GM23248 (cell line): ENCODE data around the gene PKP3. TPM values are rescaled to one million over a fixed set of nuclear protein-coding genes. Genes with fewer than 3 reads are reported as not detected.

Experiments used
- DNase-seq: peaks from one replicate; pipeline ENCODE4 v3.0.0-alpha.2; 2015
- H2AFZ ChIP-seq: fragments of 200-600 bp; sonication (generic); 2 replicates; pipeline ENCODE4 v1.6.1; 2016; ENCODE audit warnings: antibody characterized with exemption
- H3F3A ChIP-seq: fragments of 200-600 bp; sonication (generic); 2 replicates; pipeline ENCODE4 v1.6.1; 2016; ENCODE audit warnings: mild to moderate bottlenecking, antibody characterized with exemption, mixed run types; ENCODE audit not compliant: insufficient read depth
- H3K27ac ChIP-seq: fragments of 200-600 bp; sonication (generic); 2 replicates; pipeline ENCODE4 v1.5.1; 2016; ENCODE audit warnings: mild to moderate bottlenecking
- H3K27me3 ChIP-seq: fragments of 200-600 bp; sonication (generic); replicated peaks from 2 replicates; pipeline ENCODE4 v1.6.1; 2016; ENCODE audit warnings: mild to moderate bottlenecking; ENCODE audit not compliant: insufficient read depth
- H3K36me3 ChIP-seq: fragments of 200-600 bp; sonication (generic); 2 replicates; pipeline ENCODE4 v1.6.1; 2016; ENCODE audit warnings: low read depth, mild to moderate bottlenecking
- H3K4me1 ChIP-seq: fragments of 200-600 bp; sonication (generic); 2 replicates; pipeline ENCODE4 v1.6.1; 2016; ENCODE audit warnings: mild to moderate bottlenecking; ENCODE audit not compliant: insufficient read depth
- H3K4me2 ChIP-seq: fragments of 200-600 bp; sonication (generic); one replicate; pipeline ENCODE4 v1.6.1; 2016; ENCODE audit warnings: mild to moderate bottlenecking; ENCODE audit not compliant: unreplicated experiment
- H3K4me3 ChIP-seq: fragments of 200-600 bp; sonication (generic); 2 replicates; pipeline ENCODE4 v1.5.1; 2016; ENCODE audit warnings: mild to moderate bottlenecking
- H3K79me2 ChIP-seq: fragments of 200-600 bp; sonication (generic); 2 replicates; pipeline ENCODE4 v1.6.1; 2016; ENCODE audit warnings: mild to moderate bottlenecking; ENCODE audit not compliant: insufficient read depth
- H3K9ac ChIP-seq: fragments of 200-600 bp; sonication (generic); 2 replicates; pipeline ENCODE4 v1.6.1; 2016; ENCODE audit warnings: mild to moderate bottlenecking
- H3K9me2 ChIP-seq: fragments of 200-600 bp; sonication (generic); 2 replicates; pipeline ENCODE4 v1.6.1; 2016; ENCODE audit warnings: mixed run types, mild to moderate bottlenecking, moderate library complexity; ENCODE audit not compliant: insufficient read depth
- H3K9me3 ChIP-seq: fragments of 200-600 bp; sonication (generic); one replicate; pipeline ENCODE4 v1.6.1; 2017; ENCODE audit warnings: low read depth
- H4K20me1 ChIP-seq: fragments of 200-600 bp; sonication (generic); 2 replicates; pipeline ENCODE4 v1.6.0; 2016; ENCODE audit not compliant: insufficient read depth
- EZH2 ChIP-seq: fragments of 200-600 bp; sonication (generic); IDR thresholded peaks from 2 replicates; pipeline ENCODE4 v1.6.1; 2018; ENCODE audit warnings: antibody characterized with exemption, mild to moderate bottlenecking; ENCODE audit not compliant: insufficient read depth, poor library complexity, severe bottlenecking
- EZH2phosphoT487 ChIP-seq: fragments of 200-600 bp; sonication (generic); IDR thresholded peaks from 2 replicates; pipeline ENCODE4 v1.6.1; 2018; ENCODE audit warnings: antibody characterized with exemption, moderate library complexity, mild to moderate bottlenecking, low read depth; ENCODE audit not compliant: insufficient read depth
- whole genome bisulfite sequencing, 2 experiments: methylation state at CpG; one replicate each; pipeline ENCODE4 v1.1.6; 2015 to 2017; ENCODE audit warnings: low lambda C conversion rate in 2 of 2, low coverage in 1 of 2; ENCODE audit errors: missing lambda C conversion rate in 2 of 2; 5-methylcytosine and 5-hydroxymethylcytosine counted together
- in situ Hi-C: fragments of 300-500 bp; cut with MboI; formaldehyde crosslinking; loops from 2 replicates; pipeline ENCODE4 v1.15.0; 2020
- polyA plus RNA-seq: library from polyadenylated mRNA; unstranded; fragments of >200 nt; fragmentation: Nextera tagmentation; extraction: Ambion mirVana; gene quantifications from 2 replicates; pipeline ENCODE4 v1.2.1, GENCODE V29; 2016
- total RNA-seq: library from RNA; depleted of rRNA; stranded (reverse); fragments of >200 nt; shearing (Covaris generic); gene quantifications from 2 replicates; pipeline ENCODE4 v1.2.3, GENCODE V29; 2014

The PKP3 gene
- total and polyA plus RNA-seq, 2 experiments from 2014 or later, result 1.2 to 2.2 TPM

DNA sequence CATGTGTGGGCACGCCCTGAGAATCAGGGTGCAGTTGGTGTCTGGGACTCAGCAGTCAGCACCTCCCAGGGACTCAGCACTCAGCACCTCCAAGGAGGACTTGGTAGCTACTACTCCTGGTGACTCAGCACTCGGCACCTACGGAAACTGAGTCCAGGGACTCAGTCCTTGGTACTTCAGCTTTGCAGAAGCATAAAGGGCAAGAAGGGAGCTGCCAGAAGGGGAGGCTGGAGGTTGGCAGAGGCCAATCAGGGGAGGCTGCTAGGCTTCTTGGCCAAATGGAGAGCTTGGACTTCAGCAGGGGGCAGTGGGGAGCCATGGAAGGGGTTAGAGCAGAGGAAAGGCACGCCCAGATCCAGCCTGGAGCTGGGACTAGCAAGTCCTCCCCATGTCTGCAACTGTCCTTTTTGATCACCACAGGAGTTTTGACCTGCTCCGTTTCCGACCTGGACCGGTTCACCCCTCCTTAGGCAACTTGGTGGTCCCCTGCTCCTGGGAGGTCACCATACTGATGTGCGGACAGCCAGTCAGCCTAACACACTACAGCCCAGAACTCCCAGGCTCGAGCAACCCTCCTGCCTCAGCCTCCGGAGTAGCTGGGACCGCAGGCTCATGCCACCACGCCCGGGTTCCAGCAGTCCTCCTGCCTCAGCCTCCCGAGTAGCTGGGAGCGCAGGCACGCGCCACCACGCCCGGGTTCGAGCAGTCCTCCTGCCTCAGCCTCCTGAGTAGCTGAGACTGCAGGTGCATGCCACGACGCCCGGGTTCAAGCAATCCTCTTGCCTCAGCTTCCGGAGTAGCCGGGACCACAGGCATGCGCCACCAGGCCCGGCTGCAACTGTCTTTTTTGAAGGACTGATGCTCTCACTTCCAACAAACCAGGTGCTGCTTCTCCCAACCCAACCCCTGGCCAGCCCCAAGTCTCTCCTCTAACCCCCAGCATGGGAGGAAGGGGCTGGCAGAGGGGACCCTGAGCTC lies 46.3 kb downstream of the PKP3 start:
- no peaks in the 10 kb centered on the region for H3K79me2 ChIP-seq
- no peak overlapping the region for H3K27ac ChIP-seq
- no peak overlapping the region for H3K4me3 ChIP-seq
- H3F3A ChIP-seq, result peaks cover 10% of the 10 kb centered on the region; the same call in 1 of the 2 replicates
- H3K4me1 ChIP-seq, result peaks cover 12% of the 10 kb centered on the region
- TF ChIP-seq EZH2 (no peak), EZH2phosphoT487 (no peak)
- WGBS, 2 experiments, result 77% methylated on average over 24 to 27 of the region's 27 CpGs
- no peaks in the 10 kb centered on the region for H3K9me2 ChIP-seq
- no peak overlapping the region for H2AFZ ChIP-seq
- no peak overlapping the region for H3K9ac ChIP-seq
- DNase-seq, result peak; percentile 34
- H3K4me2 ChIP-seq, result no peak overlapping the region
- no peaks in the 10 kb centered on the region for H3K36me3 ChIP-seq
- in situ Hi-C loops, result no loop called here
- H3K27me3 ChIP-seq, result peaks cover 2% of the 10 kb centered on the region; the same call in 1 of the 2 replicates
- H4K20me1 ChIP-seq, result no peaks in the 10 kb centered on the region
- H3K9me3 ChIP-seq, result no peaks in the 10 kb centered on the region

DNA sequence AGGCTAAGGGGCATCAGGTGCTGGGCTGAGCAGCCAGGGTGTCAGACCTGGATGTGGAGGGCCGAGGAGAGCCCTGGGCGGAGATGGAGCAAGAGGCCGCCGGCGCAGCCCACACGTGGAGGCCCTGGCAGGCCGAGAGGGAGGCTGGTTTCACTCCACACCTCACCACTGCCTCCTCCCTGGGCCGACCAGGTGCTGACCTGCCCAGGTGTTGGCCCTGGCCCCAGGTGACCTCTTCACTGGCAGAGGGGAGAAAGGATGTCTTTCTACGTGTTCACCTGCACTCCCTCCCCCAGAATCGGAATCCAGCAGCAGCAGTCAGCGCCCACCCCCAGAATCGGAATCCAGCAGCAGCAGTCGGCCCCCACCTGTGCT lies 47.0 kb downstream of the PKP3 start:
- Histone ChIP-seq H3K27ac (no peak overlapping the region), H3K4me2 (no peak overlapping the region), H3K4me1 (peaks cover 12% of the 10 kb centered on the region), H3K9ac (no peak overlapping the region), H3K27me3 (peaks cover 2% of the 10 kb centered on the region; the same call in 1 of the 2 replicates), H3K9me2 (no peaks in the 10 kb centered on the region), H3K9me3 (no peaks in the 10 kb centered on the region), H3F3A (peaks cover 10% of the 10 kb centered on the region; the same call in 1 of the 2 replicates), H3K4me3 (no peak overlapping the region), H4K20me1 (no peaks in the 10 kb centered on the region), H3K79me2 (no peaks in the 10 kb centered on the region), H3K36me3 (no peaks in the 10 kb centered on the region), H2AFZ (no peak overlapping the region)
- no peak for TF ChIP-seq EZH2
- TF ChIP-seq EZH2phosphoT487, result no peak
- 50 to 52% methylated on average over 13 of the region's 13 CpGs for WGBS, 2 experiments
- DNase-seq, result no peak
- in situ Hi-C loops, result no loop called here

DNA sequence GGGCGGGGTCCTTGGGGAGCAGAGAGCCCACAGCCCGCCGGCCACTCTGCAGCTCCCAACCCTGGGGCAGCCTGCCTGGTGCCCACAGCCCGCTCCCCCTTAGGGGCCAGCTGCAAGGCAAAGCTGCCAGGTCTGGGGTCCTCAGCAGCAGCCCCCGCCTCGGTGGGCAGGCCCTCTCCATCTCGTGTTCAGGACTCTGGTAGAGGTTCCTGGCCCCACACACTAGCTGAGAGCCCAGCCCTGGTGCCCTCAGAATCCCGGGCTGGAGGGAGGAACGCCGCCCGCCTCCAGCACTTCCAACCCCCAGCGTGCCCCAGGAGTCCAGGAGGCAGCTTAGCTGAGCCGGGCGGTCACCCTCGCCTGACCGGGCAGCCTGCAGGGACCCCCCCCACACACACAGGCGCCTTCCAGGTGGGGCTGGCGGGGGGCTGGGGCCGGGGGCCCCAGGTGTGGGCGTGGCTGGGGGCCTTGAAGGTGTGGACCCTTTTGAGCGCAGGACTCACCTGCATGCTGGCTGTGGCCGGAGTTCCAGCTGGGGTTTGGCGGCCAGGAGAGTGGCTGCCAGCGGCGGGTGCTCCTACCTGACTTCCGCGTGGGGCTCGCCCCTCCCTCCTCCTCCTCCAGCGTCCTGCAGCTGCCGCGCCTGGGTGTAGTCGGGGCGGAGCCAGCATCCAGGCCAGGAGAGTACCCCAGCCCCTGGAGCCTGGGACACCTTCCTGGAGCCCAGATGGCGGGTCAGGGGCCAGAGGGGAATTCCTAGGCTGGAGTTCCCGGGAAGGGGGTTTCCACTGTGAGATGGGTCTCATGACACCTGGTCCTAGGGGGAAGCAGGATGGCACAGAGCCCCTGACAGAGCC lies 47.6 kb downstream of the PKP3 start, which contains the start of gene ANO9:
Gene ANO9, minus strand, starts transcription at position 594 of the 857 bp plus-strand sequence. Its CDS starts 85 bp downstream, at position 509.
- H2AFZ ChIP-seq, result no peak within 1 kb of the TSS
- H3K27ac ChIP-seq, result no peak within 1 kb of the TSS

DNA sequence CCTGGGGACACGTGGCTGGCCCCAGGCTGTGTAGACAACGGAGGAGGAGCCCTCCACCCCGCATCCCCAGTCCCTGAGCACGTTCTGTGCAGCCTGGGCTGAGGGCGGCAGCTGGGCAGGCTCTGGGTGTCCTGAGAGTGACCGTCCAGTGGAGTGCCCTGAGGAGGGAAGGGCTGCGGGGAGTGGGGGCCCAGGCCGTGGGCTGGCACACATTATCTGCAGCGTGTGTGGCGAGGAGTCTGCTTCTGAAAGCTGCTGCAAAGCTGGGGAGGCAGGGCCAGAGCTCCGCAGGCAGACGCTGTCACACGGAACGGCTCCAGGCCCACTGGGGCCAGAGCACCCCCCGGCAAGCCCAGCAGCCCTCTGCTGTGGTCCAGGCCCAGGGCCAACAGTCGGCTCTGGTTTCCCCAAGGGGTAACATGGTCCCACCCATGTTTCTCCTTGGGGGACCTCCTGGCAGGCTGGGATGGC lies 48.6 kb downstream of the PKP3 start:
- H2AFZ ChIP-seq, result no peak overlapping the region
- H3K27me3 ChIP-seq, result peaks cover 2% of the 10 kb centered on the region; the same call in 1 of the 2 replicates
- H3K4me1 ChIP-seq, result peaks cover 12% of the 10 kb centered on the region
- H4K20me1 ChIP-seq, result no peaks in the 10 kb centered on the region
- peaks cover 10% of the 10 kb centered on the region; the same call in 1 of the 2 replicates for H3F3A ChIP-seq
- WGBS, 2 experiments, result 31 to 37% methylated on average over 16 of the region's 16 CpGs
- no peak overlapping the region for H3K4me3 ChIP-seq
- no peak for DNase-seq
- H3K9ac ChIP-seq, result no peak overlapping the region
- H3K27ac ChIP-seq, result no peak overlapping the region
- in situ Hi-C loops, result no loop called here
- H3K9me3 ChIP-seq, result no peaks in the 10 kb centered on the region
- H3K4me2 ChIP-seq, result no peak overlapping the region
- H3K9me2 ChIP-seq, result no peaks in the 10 kb centered on the region
- TF ChIP-seq EZH2, result no peak
- TF ChIP-seq EZH2phosphoT487, result no peak
- no peaks in the 10 kb centered on the region for H3K79me2 ChIP-seq
- H3K36me3 ChIP-seq, result no peaks in the 10 kb centered on the region

More for the DNA sequence above, 47.6 kb downstream of the PKP3 start, which contains the start of gene ANO9:
- no peaks in the 10 kb centered on the region for H3K9me3 ChIP-seq
- no peaks in the 10 kb centered on the region for H3K9me2 ChIP-seq
- peaks cover 2% of the 10 kb centered on the region; the same call in 1 of the 2 replicates for H3K27me3 ChIP-seq
- no peak for DNase-seq
- in situ Hi-C loops, result no loop called here
- no peaks in the 10 kb centered on the region for H3K36me3 ChIP-seq
- 14% methylated on average over 30 to 35 of the region's 35 CpGs for WGBS, 2 experiments
- H3K4me1 ChIP-seq, result peaks cover 12% of the 10 kb centered on the region
- no peaks in the 10 kb centered on the region for H3K79me2 ChIP-seq
- no peak within 1 kb of the TSS for H3K4me2 ChIP-seq
- H4K20me1 ChIP-seq, result no peaks in the 10 kb centered on the region
- peaks cover 10% of the 10 kb centered on the region; the same call in 1 of the 2 replicates for H3F3A ChIP-seq
- no peak within 1 kb of the TSS for H3K9ac ChIP-seq
- no peak within 1 kb of the TSS for H3K4me3 ChIP-seq
- no peak for TF ChIP-seq EZH2
- no peak for TF ChIP-seq EZH2phosphoT487
